Activated CD8-positive, alpha-beta memory T cell treated with anti-CD3 and anti-CD28 coated beads for 24 hours (primary cell): ENCODE measurements around the gene ANK2.
"Not testable (repeated sequence)": the region's sequence is repeated elsewhere in the genome, so short reads cannot be mapped to it uniquely, and the experiment has no call there.

Experiments used
- DNase-seq: peaks from one replicate; pipeline ENCODE4 v3.0.0-alpha.2; 2020

ANK2 gene

DNA sequence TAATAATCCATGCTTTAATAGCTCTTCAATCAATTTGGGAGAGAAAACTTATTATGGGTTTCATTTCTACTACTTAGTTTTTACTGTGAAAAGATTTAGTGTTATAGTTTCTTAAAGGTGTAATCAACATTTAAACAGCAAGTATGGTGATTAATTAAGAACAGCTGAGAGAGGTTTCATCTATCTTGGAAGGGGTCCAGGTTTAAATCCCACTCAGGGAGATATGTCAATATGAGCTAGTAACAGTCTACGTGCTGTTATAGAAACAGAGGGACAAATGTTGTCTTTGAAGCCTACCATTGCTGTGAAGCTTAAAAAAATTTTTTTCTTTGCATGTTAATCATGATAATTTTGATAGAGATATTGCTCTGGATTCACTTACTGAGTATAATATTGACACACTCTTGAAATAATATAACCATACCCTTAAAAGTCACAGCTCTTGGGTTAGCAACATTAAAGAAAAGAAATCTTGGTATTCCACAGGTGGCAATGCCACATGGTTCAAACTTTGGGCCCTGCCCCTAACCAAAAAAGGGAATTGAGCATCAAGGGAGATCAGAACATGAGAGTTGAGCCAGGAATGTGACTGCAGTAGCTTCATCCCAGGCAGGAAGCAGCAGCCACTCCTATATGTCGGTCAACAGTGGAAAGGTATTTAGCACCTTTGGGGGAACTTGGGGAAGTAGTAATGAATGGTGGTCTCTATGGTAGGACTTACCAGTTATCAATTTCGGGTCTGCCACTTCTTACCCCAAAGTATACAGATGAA is 107.8 kb downstream of the ANK2 start:
- DNase-seq = no peak

DNA sequence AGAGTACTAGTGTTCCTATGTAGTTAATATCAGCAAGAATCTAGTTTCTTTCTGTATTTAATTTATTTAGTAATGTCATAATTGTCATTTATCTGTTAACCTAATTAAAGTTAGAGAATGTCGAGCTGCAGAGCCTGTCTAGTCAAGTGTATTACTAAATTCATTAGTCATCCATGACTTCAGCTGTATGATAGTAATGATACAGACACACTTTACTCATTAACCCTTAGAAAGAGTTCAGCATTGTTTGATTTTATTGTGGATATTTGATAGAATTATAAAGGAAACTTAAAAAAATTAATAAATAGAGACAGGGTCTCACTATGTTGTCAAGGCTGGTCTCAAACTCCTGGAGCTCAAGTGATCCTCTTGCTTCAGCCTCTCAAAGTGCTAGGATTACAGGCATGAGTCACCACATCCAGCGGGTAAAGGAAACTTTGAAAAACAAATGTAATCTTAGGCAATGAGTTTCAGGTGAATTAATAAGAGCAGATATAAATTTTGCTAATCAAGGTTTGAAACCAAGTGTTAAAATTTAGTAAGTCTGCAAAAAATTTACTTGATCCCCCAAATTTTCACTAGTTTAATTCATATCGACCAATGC is 110.6 kb downstream of the ANK2 start:
- no peak for DNase-seq

DNA sequence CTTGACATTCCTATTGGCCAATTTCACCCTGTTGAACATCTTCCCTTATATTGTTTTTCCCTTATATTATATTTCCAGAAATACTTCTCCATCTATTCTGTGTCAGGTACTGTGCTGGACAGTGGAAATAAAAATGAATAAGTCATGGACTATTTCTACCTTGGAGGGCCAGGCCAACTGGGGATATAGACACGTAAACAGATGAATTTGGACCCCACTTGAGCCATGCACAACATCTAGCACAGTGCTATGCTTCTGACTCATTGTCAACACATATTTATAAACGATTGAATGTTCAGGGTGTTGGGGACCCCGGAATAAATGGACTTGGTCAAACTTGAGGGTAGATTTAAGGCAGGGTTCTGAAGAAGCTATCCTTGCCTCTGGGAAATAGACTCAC is 111.1 kb downstream of the ANK2 start:
- no peak for DNase-seq

DNA sequence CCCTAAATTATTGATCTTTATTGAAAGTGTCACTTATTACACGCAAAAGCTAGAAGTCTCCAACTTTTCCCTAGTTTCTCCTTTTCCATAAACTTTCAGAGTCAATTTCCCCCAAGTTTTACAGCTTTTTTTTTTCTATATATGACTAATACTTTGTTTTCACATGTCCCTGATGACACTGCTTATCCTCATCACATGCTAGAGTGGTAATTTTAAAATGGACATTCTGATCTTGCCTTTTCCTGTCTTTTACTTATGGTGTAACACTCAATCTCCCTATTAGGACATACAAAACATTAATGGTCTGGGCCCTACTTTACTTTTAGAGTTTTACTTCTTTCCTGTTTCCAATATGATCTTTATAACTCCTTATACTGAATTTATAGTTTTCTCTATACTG is 112.6 kb downstream of the ANK2 start:
- no peak for DNase-seq

DNA sequence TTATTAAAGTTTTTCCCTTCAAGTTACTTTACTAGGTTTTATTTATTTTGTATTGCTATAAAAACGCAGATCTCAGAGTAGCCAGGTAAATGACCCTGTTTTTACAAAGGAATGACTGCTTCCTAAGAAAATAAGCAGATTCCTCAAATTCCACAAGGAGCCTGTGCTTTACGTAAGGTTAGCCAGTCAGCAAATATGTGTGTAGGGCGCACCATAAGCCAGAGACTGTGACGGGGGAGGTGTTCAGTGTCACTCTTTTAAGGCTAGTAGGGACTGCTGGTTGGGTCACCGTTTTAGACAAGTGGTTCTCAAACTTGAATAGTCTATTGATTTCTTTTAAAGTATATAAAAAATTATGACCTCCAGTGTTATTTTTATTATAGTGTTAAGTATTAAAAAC is 119.9 kb downstream of the ANK2 start:
- DNase-seq = no peak

DNA sequence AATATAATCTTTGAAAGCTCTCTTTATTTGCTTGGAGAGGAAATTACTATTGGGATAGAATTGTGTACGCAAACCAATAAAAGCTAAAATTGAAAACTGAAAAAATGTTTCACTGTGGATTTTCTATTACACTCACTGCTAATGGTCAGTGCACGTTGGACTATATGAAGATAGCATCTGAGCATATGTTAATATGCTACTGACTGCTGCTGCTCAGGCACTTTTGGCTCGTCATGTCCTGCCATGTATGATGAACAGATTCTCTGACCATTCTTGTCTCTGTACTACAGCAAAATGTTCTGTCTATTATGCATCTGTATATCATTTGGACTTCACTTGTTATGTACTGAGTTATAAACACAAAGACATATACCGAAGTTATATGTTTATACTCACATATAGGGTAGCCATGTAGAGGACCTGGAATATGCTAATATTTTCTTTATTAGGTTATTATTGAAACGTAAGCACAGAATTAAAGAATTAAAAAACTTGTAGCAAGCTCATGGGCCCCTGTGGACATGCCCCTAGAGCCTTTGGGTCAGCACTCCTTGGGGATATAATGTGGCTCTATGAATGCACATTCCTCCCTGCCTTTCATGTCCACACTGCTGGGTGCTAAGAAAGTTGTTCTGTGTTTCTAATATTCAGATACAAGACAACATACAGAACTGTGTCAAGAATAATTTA is 120.8 kb downstream of the ANK2 start:
- DNase-seq = no peak

DNA sequence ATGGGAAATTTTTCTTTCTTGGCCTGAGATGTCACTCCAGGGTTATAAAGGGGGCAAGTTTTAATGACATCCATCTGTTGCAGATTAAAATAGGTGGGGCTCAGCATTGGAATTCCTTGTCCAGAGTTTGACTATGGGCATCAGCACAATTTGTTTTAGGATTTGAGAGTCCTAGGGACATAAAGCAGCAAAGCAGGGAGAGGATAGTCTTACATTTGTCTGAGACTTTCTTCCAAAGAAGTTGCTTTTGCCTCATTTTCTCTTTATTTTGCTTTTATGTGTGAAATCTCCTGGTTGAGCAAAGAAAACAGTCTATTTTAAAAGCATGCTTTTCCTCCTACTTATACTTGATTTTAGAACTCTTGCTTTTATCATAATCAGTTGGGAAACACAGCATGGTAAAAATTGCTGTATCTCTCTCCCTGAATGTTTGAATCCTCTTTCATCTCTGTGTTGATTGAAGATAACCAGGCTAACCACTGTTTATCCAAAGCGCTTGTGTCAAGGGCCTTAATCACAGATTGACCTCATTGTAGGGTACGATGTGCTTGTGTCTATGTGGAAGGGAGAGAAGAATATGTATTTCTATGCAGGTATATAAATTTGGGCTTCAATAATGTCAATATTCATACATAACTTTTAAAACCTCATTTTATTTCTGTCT is 121.5 kb downstream of the ANK2 start:
- DNase-seq = no peak

DNA sequence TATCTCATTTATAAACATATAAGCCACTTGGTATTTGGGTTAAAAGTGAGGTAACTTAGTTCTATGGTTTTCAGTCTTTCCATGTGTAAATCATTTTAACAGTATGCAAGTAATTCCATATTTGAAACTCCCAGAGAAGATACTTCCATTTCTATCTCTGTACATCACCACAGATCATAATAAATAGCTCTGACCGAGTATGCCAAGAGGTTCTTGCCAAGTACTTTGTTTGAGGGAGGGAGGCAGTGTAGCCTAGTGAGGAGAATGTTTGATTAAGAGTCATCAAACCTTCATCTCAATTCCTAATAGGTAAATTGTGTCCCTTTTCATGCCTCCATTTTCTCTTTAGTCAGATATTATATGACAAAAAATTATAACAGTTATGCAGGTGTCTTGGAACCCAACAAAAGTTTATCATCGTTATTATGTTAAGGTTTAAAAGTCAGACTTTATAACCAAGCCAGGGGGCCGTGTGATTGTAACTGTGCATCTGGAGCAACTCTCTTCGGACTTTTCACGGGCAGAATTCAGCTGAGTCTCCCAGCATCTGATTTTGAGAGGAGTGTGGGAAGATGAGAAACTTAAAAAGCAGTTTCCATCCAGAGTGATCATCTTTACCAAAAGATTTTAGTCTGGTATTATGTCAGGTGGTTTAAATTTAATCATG is 123.8 kb downstream of the ANK2 start:
- no peak for DNase-seq

DNA sequence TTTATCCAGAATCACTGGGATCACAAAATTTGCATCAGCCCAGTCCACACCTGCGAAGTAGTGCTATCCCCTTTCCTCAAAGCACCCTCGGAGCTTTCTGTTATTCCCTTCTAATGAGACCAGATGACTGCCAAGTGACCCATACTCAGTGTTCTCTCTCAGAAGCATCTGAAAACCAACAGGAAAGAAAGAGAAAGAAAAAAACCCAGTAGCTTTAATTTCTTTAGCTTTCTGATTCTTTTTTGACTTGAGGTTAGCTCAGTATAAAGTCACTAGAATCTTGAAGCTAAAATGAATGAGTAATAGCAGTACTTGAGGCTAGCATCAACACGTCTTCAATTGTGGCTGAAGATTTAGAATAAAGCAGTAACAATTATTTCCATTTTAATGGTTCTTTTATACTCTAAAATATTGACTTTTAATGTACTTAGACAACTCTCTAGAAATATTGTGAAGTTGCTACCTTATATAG is 124.4 kb downstream of the ANK2 start:
- DNase-seq = no peak

DNA sequence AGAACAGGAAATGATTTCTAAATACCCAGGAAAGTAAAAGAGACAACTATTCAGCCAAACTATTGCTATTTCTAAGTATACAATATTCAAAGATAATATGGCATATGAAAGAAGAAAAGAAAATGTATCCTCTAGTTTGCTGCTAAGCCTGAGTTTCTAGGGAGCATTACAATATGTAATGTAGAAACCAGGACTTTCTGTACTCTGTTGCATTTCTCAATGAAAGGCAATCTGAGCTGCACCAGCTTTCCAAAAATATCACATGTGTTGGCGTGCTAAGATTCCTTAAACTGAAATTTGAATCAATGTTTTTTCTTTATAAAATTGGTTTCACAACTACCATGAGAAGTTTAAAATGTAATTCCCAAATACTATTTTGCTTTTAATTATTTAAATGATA is 129.6 kb downstream of the ANK2 start:
- no peak for DNase-seq

DNA sequence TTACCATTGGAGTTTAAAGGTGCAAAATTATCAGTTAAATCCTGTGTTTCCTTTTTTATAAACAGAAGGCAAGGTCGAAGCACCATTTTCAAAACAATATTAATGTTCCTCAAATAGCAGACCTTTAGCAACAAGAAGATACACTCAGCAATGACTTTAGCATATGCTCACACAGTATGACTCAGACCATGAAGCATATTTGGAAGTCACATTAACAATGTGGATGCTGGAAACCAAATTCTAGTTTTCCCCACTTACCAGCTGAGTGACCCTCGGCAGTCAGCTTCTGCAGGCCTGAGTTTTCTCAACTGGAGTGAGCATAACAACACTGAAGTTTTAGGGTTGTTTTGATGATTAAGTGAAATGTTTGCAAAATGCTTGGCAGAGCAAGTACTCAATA is 130.5 kb downstream of the ANK2 start:
- DNase-seq = no peak

DNA sequence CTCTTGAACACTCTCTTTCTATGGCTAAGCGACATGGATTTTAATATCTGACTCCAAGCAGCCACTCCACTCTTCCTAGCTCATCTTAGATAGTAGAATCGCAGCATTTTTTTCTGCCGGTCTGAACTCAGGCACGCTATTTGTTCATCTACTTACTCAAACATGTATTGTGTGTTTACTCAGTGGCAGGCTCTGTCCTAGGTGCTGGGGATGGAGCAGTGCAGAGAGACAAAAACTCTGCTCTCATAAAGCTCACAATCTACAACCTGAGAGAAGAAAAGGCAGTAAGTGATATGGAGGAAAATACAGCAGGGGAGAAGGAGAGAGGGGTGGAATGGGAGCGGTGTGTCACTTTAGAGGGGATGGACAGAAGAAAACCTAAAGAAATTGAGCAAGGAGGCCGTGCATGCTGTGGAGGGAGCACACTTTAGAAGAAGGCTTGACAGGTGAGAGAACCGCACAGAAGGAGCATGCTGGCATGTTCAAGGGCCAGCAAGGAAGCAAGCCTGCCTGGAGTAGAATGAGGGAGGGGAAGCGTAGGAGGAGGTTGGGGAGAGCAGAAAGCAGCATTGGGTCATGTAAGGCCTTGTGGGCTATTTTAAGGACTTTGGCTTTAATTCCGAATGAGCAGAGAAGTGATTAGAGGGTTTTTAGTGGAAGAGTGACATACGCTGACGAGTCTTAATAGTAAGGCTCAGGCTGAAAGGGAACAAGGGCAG is 132.0 kb downstream of the ANK2 start:
- DNase-seq = no peak

DNA sequence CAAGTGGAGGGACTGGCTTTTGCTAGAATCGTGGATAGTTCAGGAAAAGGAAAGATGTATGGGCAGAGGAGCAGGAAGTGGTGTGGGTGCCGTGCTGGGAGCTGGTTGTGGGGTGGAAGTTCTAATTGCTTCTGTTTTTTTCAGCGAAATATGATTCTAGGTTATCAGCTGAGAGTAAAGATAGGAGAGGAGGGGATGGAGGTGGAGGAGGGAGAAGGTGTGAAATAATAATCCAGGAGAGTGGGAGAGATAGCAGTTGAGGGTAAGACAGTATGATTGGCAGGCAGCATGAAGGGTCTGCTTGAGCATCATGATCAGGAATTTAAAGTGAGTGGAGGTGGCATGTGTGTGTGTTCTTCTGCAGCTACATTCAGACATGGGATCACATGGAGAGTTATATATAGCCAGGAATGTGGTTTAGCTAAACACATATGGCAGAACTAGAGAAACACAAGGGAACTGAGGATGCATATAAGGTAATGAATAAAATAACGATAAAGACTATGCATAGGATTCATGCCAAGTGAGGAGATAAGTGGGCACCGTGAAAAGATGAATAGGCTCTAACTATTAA is 133.7 kb downstream of the ANK2 start:
- no peak for DNase-seq

DNA sequence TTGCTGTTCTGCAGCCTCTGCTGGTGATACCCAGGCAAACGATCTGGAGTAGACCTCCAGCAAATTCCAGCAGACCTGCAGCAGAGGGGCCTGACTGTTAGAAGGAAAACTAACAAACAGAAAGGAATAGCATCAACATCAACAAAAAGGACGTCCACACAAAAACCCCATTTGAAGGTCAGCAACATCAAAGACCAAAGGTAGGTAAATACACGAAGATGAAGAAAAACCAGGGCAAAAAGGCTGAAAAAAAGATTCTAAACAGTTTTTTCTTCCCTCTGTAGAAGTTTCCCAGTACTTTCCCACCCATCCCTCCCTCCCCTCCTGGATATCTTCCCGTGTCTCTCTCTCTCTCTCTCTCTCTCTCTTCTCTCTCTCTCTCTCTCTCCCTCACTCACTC is 136.8 kb downstream of the ANK2 start:
- DNase-seq = not testable (repeated sequence)

DNA sequence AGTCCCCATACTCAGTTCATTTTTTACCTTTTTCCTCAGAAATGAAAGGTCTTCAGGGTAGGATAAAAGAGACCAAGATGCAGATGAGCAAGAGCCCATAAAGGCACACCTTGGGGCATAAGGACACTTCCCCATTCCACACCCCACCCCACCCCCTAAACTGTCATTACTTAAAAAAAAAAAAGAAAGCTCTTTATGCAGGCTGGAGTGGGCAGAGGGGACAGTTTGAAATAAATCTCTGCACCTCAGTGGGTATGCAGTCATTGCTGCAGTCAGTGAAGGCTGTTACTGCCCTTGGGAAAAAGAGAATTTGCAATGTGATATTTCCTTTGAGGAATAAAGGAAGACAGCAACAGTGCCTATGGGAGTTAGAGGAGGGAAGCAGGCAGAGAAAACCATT is 137.5 kb downstream of the ANK2 start:
- no peak for DNase-seq

DNA sequence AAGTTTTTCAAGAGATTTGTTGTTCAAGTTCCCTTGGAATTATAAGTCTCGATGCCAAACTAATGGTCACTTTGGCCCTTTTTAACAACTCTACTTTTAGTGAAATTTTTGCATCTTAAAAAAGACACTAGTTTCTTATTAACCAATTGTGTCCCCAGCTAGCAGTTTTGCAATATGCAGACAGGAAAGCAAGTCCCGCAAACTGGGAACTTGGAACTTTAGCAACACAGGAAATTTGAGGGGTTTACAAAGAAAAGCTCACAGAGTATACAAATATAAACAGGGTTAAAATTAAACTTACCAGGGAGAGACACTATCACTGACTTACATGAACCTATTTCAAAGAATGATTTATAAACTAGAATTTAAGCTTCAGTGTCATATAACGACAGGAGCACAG is 137.9 kb downstream of the ANK2 start:
- DNase-seq = no peak

DNA sequence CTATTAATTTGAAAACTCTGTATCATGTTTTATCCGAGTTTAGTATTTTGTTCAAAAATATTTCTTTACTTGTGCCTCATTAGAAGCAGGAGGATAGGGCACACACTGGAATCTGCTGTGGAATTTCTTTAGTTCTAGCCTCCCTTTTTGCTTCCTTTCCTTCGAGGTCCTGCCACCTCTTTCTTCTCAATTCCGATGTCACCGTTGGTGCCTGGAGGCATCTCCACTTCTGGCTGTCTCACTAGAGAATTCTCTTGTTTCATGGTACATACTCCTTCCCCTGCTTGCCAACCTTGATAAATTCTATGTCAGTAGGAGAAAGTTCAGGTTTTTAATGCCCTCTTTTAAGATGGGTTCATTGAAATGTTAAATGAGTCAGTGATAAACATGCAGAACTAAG is 140.1 kb downstream of the ANK2 start:
- no peak for DNase-seq

DNA sequence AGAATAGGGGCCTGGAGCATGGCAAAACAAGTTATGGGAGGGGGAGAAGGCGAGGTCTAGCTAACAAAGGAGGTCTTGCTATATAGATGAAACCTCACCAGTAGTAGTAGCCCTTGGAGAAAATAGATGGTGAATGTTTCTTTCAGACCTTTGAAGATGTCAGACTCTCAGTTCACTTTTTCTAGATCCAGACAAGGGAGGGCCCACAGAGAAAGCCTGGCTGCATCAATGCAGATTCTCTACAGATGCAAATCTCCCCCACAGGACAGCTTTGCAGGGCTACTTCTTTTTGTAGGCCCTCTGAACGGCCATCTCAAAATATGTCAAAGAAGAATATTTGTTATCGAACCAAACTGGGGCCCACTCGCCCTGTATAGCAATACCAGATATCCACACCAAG is 159.7 kb downstream of the ANK2 start:
- no peak for DNase-seq

DNA sequence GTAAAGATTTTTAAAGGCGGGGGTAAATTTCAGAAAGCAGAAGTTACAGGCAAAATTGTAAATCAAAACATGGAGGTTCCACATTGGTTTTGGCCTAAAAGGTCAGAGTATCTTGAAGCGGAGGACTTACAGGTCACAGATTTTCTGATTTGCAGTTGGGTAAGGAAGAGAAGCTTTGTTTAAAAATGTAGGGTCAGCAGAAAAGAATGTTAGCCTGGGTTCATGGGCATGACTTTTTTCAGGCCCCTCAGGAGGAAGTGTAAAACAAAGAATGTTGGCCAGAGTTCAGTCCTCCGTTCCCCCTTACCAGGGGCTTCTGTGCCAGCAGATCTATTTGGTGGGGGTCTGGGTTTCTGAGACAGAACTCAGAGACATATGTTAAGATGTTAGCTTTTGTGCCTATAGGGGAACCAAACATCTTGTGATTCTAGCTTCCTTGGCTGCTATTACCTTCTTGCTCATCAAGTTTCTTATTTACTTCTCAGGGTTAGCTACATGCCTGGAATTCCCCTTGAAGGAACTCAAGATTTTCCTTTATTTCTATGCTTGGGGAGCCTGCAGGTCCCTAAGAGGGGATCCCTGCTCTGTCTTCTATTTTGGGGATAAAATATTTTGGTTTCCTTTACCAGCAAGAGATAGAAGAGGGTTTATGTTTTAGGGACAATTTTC is 160.3 kb downstream of the ANK2 start:
- DNase-seq = no peak

DNA sequence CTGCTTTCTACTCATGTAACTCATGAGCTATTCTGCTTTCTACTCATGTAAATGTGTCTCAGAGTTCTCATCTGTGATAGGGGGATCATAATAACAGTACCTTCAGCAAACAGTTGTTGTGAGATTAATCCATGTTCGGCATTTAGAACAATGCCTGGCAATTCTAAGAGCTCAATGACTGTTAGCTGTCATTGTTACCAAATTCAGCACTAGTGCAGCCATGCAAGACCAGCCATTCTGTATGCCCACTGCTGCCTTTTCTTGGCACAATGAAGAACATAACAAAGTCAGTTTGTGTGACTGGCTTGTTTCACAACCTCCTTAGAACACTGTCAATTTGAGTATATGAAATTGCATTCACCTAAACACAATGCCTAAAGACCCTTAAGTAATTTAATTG is 163.2 kb downstream of the ANK2 start:
- DNase-seq = no peak

DNA sequence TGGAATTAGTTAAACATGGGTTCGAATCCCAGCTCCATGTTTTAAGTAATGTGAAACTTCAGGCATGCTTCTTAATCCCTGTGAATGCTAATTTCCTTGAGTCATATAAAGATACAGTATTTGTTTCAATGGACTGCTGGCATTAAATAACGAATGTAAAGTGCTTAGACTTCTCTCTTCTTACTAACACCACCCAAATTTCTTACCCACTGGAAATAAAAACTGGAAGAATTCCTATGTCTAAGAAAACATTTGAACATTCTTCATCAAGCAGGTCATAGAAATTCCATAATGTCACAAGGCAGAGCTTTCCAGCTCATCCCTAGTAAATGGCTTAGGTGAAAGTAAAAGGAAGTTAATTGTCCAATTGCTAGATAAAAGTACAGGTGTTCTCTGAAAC is 172.5 kb downstream of the ANK2 start:
- no peak for DNase-seq

DNA sequence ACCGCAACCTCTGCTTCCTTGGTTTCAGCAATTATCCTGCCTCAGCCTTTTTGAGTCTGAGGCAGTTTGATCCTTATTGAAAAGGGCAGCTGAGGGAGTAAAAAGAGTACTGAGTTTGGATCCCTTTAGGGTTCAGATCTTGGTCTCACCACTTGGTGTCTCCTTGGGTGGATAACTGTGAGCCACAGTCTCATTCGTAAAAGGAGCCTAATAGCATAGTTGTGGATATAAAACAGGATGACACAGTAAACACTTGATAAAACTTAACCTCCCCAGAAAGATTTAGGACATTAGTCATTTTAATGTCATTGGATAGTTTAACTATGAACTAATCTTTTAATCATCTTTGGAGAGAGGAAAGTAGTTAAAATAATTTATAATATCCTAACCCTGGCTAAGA is 173.0 kb downstream of the ANK2 start:
- no peak for DNase-seq
